Activated CD8-positive, alpha-beta T cell treated with anti-CD3 and anti-CD28 coated beads, Interleukin-2, amount 10 ng/mL, durations not matched to agents 7 days and 5 days (primary cell): ENCODE results near the gene DLX2. TPM values are rescaled to one million over a fixed set of nuclear protein-coding genes. Genes with fewer than 3 reads are reported as not detected.

Experiments
- ATAC-seq: fragments of 150-1000 bp; cut with Tn5 transposase; one replicate; pipeline ENCODE4 v1.10.0; 2021; ENCODE audit warnings: moderate library complexity
- CTCF ChIA-PET: fragments of 350-600 bp; sonication (Branson Sonifier 250); formaldehyde crosslinking; loops from one replicate; lab custom pipeline; 2021; ENCODE audit warnings: antibody characterized with exemption; lab: Charles Lee
- POLR2A ChIA-PET: fragments of 350-600 bp; sonication (Branson Sonifier 250); formaldehyde crosslinking; loops from one replicate; lab custom pipeline; 2021; ENCODE audit warnings: antibody characterized with exemption; lab: Charles Lee
- DNase-seq: peaks from one replicate; pipeline ENCODE4 v3.0.0-alpha.2; 2020
- H3K27ac Mint-ChIP-seq: one replicate; pipeline ENCODE4 v1.8.0; 2021; ENCODE audit warnings: mild to moderate bottlenecking, mixed read lengths
- H3K27me3 Mint-ChIP-seq: one replicate; pipeline ENCODE4 v1.8.0; 2021; ENCODE audit warnings: low read depth, mixed read lengths
- H3K36me3 Mint-ChIP-seq: one replicate; pipeline ENCODE4 v1.8.0; 2021; ENCODE audit warnings: low read depth, mixed read lengths
- H3K4me1 Mint-ChIP-seq: one replicate; pipeline ENCODE4 v1.8.0; 2021; ENCODE audit warnings: low read depth, mixed read lengths
- H3K4me3 Mint-ChIP-seq: one replicate; pipeline ENCODE4 v1.8.0; 2021; ENCODE audit warnings: mild to moderate bottlenecking, mixed read lengths
- H3K9me3 Mint-ChIP-seq: one replicate; pipeline ENCODE4 v1.8.0; 2022; ENCODE audit warnings: mixed read lengths; ENCODE audit not compliant: insufficient read depth
- total RNA-seq, 2 experiments: library from RNA; stranded (reverse); gene quantifications; one replicate each; pipeline ENCODE4 v1.2.3, GENCODE V29; 2021

DLX2 gene
- total RNA-seq, 2 experiments from 2014 or later = not detected

- Mint-ChIP-seq H3K27me3 (peaks cover 2% of the 10 kb centered on the region), H3K9me3 (no peaks in the 10 kb centered on the region), H3K4me1 (peaks cover 10% of the 10 kb centered on the region), H3K36me3 (no peaks in the 10 kb centered on the region), H3K4me3 (no peak overlapping the region), H3K27ac (no peak overlapping the region)
- ChIA-PET CTCF (interaction anchor here (1.2 kb wide), 1 partner anchor 14 kb away, joined by 4 read pairs; no protein-coding TSS in a partner anchor), POLR2A (no interaction called here)
- no peak for ATAC-seq
- DNase-seq = no peak
These were observed 44.0 kb downstream of the DLX2 start for GRCh38 chr2:172058660-172059059.

GRCh38 chr2:172056293-172056692 lies 46.4 kb downstream of the DLX2 start:
- ChIA-PET POLR2A (no interaction called here), CTCF (interaction anchor here (0.9 to 1.0 kb wide), 2 partner anchors 10 to 115 kb away, joined by 3 read pairs; no protein-coding TSS in a partner anchor)

DNA sequence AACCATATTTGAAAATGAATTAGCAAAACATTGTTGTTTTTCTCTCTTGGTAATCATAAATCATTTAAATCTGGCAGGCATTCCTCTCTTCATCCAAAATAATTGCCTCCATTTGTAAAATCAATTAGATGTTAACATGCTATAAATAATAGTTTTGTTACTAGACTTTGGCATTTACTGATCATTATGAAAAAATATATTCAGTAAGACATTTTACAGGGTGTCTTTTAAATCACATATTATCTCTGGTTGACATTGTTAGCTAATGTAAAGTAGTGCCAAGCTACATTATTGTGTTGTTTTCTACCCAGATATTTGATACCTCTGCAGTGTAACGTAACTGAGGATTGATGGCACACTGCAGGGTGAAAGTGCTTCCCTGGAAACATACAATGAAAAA lies 49.2 kb downstream of the DLX2 start:
- Mint-ChIP-seq H3K9me3 (no peaks in the 10 kb centered on the region), H3K36me3 (no peaks in the 10 kb centered on the region), H3K4me3 (no peak overlapping the region), H3K4me1 (no peaks in the 10 kb centered on the region), H3K27ac (no peak overlapping the region), H3K27me3 (no peaks in the 10 kb centered on the region)
- ChIA-PET POLR2A (no interaction called here), CTCF (no interaction called here)
- no peak for ATAC-seq
- no peak for DNase-seq

More at GRCh38 chr2:172056293-172056692, 46.4 kb downstream of the DLX2 start:
- Mint-ChIP-seq H3K27ac (no peak overlapping the region), H3K27me3 (peaks cover 2% of the 10 kb centered on the region), H3K36me3 (no peaks in the 10 kb centered on the region), H3K9me3 (no peaks in the 10 kb centered on the region), H3K4me1 (peaks cover 6% of the 10 kb centered on the region), H3K4me3 (no peak overlapping the region)
- no peak for ATAC-seq
- no peak for DNase-seq

GRCh38 chr2:172052000-172052983 lies 50.4 kb downstream of the DLX2 start:
- H3K27ac Mint-ChIP-seq = no peak overlapping the region
- ChIA-PET CTCF (no interaction called here), POLR2A (no interaction called here)
- no peak overlapping the region for H3K4me3 Mint-ChIP-seq
- H3K9me3 Mint-ChIP-seq = no peaks in the 10 kb centered on the region
- ATAC-seq (no peak), DNase-seq (no peak)
- H3K4me1 Mint-ChIP-seq = no peaks in the 10 kb centered on the region
- H3K27me3 Mint-ChIP-seq = no peaks in the 10 kb centered on the region
- no peaks in the 10 kb centered on the region for H3K36me3 Mint-ChIP-seq

- CTCF ChIA-PET = no interaction called here
- Mint-ChIP-seq H3K4me1 (peaks cover 4% of the 10 kb centered on the region), H3K4me3 (no peak overlapping the region), H3K9me3 (no peaks in the 10 kb centered on the region), H3K27ac (no peak overlapping the region), H3K27me3 (no peaks in the 10 kb centered on the region), H3K36me3 (no peaks in the 10 kb centered on the region)
- DNase-seq (no peak), ATAC-seq (no peak)
- POLR2A ChIA-PET = no interaction called here
These were observed 52.1 kb downstream of the DLX2 start for GRCh38 chr2:172050479-172051125.

GRCh38 chr2:172049567-172050120 lies 53.1 kb downstream of the DLX2 start:
- CTCF ChIA-PET = interaction anchor here (1.2 kb wide), 1 partner anchor 11 kb away, joined by 3 read pairs; no protein-coding TSS in a partner anchor
- no peaks in the 10 kb centered on the region for H3K36me3 Mint-ChIP-seq

More at GRCh38 chr2:172049567-172050120, 53.1 kb downstream of the DLX2 start:
- H3K4me3 Mint-ChIP-seq = no peak overlapping the region
- no peak overlapping the region for H3K27ac Mint-ChIP-seq
- no peak for DNase-seq
- peaks cover 4% of the 10 kb centered on the region for H3K4me1 Mint-ChIP-seq
- POLR2A ChIA-PET = no interaction called here
- ATAC-seq = no peak
- no peaks in the 10 kb centered on the region for H3K27me3 Mint-ChIP-seq
- no peaks in the 10 kb centered on the region for H3K9me3 Mint-ChIP-seq

Other genes starting within 250 kb of the DLX2 start
- 10 to 100 TPM; 27.4 to 28.9 TPM for gene SLC25A12, start 208.7 kb downstream of the DLX2 start, total RNA-seq
- 10 to 100 TPM; 75.5 to 77.3 TPM for gene HAT1, start 180.4 kb downstream of the DLX2 start, total RNA-seq
- 1 to 10 TPM; 3.9 to 6.0 TPM for gene METAP1D, start 102.9 kb downstream of the DLX2 start, total RNA-seq
- gene DLX1, start 17.4 kb downstream of the DLX2 start, total RNA-seq = not detected